Breast epithelium (tissue), 3 donors: ENCODE data around the gene CTSC.

Experiments
- POLR2AphosphoS5 ChIP-seq, 3 donors: sonication (generic); formaldehyde crosslinking; IDR thresholded peaks; one replicate each; pipeline ENCODE4 v1.6.1; 2017; ENCODE audit warnings: antibody characterized with exemption in 3 of 3
- TF ChIP-seq, protein P1 (sequence below), 3 donors: fragments of 450-650 bp; IDR thresholded peaks; one replicate each; pipeline ENCODE4 v1.5.1; 2016 to 2017; ENCODE audit warnings: antibody characterized with exemption in 3 of 3, mild to moderate bottlenecking in 3 of 3, moderate library complexity in 3 of 3

DNA sequence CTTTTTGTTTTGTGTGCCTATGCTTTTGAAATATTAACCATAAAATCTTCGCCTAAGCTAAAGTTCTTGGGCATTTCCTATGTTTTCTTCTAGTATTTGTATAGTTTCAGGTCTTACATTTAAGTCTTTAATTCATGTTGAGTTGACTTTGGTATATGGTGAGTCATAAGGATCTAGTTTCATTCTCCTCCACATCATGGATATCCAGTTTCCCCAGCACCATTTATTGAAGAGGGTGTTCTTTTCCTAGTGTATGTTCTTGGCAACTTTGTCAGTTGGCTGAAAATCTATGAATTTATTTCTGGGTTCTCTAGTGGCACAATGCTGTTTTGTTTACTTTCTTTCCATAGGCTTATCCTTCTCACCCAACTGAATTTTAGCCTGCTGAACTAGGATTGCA lies 49.0 kb downstream of the CTSC start:
- TF ChIP-seq, protein P1, sequence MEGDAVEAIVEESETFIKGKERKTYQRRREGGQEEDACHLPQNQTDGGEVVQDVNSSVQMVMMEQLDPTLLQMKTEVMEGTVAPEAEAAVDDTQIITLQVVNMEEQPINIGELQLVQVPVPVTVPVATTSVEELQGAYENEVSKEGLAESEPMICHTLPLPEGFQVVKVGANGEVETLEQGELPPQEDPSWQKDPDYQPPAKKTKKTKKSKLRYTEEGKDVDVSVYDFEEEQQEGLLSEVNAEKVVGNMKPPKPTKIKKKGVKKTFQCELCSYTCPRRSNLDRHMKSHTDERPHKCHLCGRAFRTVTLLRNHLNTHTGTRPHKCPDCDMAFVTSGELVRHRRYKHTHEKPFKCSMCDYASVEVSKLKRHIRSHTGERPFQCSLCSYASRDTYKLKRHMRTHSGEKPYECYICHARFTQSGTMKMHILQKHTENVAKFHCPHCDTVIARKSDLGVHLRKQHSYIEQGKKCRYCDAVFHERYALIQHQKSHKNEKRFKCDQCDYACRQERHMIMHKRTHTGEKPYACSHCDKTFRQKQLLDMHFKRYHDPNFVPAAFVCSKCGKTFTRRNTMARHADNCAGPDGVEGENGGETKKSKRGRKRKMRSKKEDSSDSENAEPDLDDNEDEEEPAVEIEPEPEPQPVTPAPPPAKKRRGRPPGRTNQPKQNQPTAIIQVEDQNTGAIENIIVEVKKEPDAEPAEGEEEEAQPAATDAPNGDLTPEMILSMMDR (IDR thresholded peaks at IDR 0.05) = no peak
- no peak for TF ChIP-seq POLR2AphosphoS5 (IDR thresholded peaks at IDR 0.05)
